Activated CD4-positive, CD25-positive, alpha-beta regulatory T cell treated with anti-CD3 and anti-CD28 coated beads, Interleukin-2, amount 50 U/mL, for 72 hours (primary cell): Measurements from ENCODE around the gene ADPRHL1.
"Not testable (repeated sequence)": the region's sequence is repeated elsewhere in the genome, so short reads cannot be mapped to it uniquely, and the experiment has no call there.

Source experiments
- DNase-seq: peaks from one replicate; pipeline ENCODE4 v3.0.0; 2021

ADPRHL1 gene

GRCh38 chr13:113400621-113401451 lies 52.5 kb downstream of the ADPRHL1 start:
- no peak for DNase-seq

GRCh38 chr13:113399755-113400149 lies 53.5 kb downstream of the ADPRHL1 start:
- DNase-seq = no peak

- DNase-seq = no peak
These were observed 54.1 kb downstream of the ADPRHL1 start for GRCh38 chr13:113398963-113399754.

GRCh38 chr13:113397608-113398425 lies 55.5 kb downstream of the ADPRHL1 start:
- no peak for DNase-seq

- DNase-seq = no peak
These were observed 59.0 kb downstream of the ADPRHL1 start for GRCh38 chr13:113394339-113394640.

- DNase-seq = peak; percentile 86
These were observed 59.5 kb downstream of the ADPRHL1 start for GRCh38 chr13:113393563-113394338.

- DNase-seq = no peak
These were observed 60.1 kb downstream of the ADPRHL1 start for GRCh38 chr13:113393226-113393562.

GRCh38 chr13:113390874-113391497 lies 62.3 kb downstream of the ADPRHL1 start:
- no peak for DNase-seq

GRCh38 chr13:113389586-113389985 lies 63.7 kb downstream of the ADPRHL1 start:
- DNase-seq = not testable (repeated sequence)

GRCh38 chr13:113387396-113387795 lies 65.9 kb downstream of the ADPRHL1 start:
- DNase-seq = no peak

GRCh38 chr13:113383089-113383488 lies 70.2 kb downstream of the ADPRHL1 start:
- DNase-seq = no peak

GRCh38 chr13:113382542-113382941 lies 70.7 kb downstream of the ADPRHL1 start:
- DNase-seq = not testable (repeated sequence)

GRCh38 chr13:113378825-113379224 lies 74.5 kb downstream of the ADPRHL1 start:
- no peak for DNase-seq

GRCh38 chr13:113374511-113375175 lies 78.6 kb downstream of the ADPRHL1 start:
- DNase-seq = no peak

- no peak for DNase-seq
These were observed 79.3 kb downstream of the ADPRHL1 start for GRCh38 chr13:113373811-113374485.

- not testable (repeated sequence) for DNase-seq
These were observed 81.6 kb downstream of the ADPRHL1 start for GRCh38 chr13:113371701-113372100.

- DNase-seq = no peak
These were observed 82.2 kb downstream of the ADPRHL1 start for GRCh38 chr13:113371061-113371460.

GRCh38 chr13:113369881-113370280 lies 83.4 kb downstream of the ADPRHL1 start:
- no peak for DNase-seq

- DNase-seq = no peak
These were observed 84.1 kb downstream of the ADPRHL1 start for GRCh38 chr13:113369189-113369588.

GRCh38 chr13:113368353-113368752 lies 84.9 kb downstream of the ADPRHL1 start:
- not testable (repeated sequence) for DNase-seq

- DNase-seq = no peak
These were observed 85.5 kb downstream of the ADPRHL1 start for GRCh38 chr13:113367771-113368170.
